ENCODE data around the gene GSX1. TPM values are rescaled to one million over a fixed set of nuclear protein-coding genes. Genes with fewer than 3 reads are reported as not detected.
"Not testable (repeated sequence)": the region's sequence is repeated elsewhere in the genome, so short reads cannot be mapped to it uniquely, and the experiment has no call there.

The GSX1 gene
- total RNA-seq, 1 donor from 2014 or later: not detected

DNA sequence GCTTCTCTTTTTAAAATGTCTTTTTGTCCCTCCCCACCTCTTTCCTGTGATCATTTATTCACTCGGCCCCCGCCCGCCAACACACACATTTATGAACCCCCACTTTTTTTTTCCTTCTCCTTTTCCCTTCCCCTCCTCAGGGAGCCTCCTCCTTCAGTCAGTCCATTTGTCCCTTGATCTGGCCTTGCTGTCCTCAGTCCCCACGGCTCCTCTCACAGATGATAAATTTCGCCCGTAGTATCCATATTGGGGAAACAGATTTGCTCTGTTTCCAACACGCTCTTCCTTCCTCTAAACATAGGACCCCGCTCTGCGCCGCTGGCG, 2.0 kb downstream of the GSX1 start:
- DNase-seq (ENCODE audit: low read depth in 2 of 2): no peak

DNA sequence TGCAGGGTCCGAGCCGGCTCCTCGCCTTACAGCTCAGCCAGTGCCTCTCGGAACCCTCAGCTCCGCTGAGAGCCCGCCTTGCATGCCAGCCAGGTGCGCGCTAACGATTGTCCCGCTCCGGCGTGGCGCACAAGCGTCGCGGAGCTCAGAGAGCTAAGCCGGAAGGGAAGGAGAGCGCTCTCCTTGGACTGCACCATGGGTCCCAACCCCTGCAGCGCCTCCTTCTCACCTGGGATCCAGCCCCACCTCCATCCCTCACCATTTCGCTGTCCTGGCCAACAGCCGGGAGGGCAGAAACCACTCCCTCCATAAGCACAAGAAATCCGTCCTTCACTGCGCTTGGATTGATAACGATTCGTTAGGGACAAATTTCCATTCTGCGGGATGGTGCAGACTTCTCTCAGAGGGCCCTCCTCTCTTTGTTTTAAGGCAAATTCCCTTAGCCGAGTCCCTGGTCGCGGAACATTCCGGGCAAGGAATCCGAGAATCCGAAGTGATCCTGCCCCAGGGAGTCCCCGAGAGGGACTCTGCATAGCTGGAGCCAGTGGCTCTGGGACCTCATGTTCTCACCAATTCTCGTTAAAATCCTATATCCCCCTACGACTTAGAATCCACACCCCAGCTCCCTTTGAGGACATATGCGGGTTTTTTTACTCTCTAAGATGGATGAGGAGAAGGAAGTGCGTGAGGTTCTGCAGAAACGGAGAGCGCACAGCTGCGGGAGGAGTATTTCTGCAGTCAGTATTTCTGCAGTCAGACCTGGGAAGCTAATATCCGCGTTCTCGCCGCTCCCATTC, 2.8 kb downstream of the GSX1 start:
- DNase-seq (ENCODE audit: low read depth in 2 of 2): no peak

DNA sequence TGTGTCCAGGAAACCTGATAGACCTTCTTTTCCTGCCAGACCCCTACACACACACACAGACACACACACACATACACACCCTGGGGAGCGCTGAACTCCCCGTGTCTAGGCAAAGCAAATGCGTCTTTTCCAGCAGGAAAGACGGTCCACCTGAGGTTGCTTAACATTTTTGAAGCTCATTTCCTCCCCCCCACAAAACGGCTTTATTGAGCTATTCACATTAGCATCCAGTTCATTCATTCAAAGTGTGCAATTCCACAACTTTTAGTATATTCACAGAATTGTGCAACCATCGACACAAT, 3.4 kb downstream of the GSX1 start:
- DNase-seq (ENCODE audit: low read depth in 2 of 2): no peak

DNA sequence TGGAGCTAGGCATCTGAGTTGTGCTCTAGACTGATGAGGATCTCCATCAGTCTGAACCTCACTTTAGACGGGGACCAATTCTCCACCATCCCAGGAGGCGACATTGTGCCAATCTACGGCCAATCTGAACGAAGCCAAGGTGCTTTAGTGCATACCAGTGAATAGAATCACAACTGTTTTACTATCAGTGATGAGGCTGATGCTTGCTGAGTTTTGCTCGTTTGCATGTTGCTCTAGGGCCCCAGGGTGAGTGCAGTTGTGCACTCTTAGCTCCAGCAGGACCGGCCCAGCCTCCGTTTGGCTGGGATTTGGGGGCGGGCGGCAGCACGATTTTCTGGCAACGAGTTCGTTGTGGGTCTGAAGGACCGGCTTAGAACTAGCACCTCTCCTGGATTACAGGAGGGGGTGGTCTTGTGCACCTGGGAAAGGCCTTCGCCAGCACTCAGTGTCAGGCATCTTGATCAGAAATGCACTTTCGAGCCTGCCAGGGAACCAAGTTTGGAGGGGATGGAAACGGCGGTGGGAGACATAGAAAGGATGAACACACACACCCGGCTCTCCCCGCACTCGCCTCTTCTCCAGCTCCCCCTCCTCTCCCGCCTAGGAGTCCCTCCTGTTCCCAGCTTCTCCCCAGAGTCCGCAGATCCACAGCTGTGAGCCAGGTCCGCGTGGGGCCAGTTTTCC, 4.4 kb downstream of the GSX1 start:
- DNase-seq (ENCODE audit: low read depth in 2 of 2): no peak

DNA sequence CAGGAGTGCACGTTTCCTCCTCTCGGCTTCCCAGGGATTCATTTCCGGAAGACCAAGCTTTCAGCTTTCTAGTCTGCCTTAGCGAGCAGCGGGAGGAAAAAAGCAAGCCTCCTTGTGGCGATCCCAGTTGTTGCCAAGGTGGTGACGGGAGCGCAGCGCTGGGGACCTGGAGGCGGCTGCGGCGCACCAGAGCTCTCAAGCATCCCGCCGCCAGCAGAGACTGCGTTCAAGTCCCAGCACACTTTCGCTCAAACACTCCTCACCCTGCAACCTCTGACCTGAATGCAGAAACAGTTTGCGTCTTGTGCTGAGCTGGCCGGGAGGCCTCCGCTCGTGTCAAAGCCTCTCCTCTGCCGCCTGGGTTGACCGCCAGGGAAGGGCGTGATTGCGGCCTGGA, 4.9 kb downstream of the GSX1 start:
- DNase-seq (ENCODE audit: low read depth in 2 of 2): peak in 1 of 2 donors; percentile 32

DNA sequence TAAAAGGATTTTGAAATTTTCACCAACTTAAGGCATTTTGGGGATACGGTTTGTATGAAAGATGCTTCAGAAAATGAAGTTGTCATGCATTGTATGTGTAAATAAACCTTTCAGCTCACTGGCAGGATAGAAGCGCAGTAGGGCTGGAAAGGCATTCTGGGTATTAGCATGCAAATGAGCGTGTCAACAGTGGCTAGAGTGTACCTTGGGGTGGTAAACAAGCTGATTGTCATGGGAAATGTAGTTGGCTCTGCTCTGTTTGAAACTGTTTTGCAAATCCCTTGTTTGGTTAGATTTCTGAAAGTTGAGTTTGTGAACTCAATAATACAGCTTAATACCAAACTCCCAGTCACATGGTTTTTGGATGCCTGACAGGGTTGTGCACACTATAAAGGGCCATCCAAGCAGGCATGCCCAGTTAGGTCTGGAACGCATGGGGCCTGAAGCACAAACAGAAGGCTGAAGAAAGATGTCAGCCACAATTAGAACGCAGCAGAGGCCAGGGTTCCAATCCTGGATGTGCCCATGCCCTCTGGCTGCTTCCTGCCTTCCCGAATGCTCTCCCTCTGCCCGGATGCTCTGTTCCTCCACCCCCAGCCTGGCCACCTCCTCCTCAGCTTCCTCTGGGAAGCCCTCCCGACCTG, 14.6 kb downstream of the GSX1 start:
- DNase-seq (ENCODE audit: low read depth in 2 of 2): no peak

DNA sequence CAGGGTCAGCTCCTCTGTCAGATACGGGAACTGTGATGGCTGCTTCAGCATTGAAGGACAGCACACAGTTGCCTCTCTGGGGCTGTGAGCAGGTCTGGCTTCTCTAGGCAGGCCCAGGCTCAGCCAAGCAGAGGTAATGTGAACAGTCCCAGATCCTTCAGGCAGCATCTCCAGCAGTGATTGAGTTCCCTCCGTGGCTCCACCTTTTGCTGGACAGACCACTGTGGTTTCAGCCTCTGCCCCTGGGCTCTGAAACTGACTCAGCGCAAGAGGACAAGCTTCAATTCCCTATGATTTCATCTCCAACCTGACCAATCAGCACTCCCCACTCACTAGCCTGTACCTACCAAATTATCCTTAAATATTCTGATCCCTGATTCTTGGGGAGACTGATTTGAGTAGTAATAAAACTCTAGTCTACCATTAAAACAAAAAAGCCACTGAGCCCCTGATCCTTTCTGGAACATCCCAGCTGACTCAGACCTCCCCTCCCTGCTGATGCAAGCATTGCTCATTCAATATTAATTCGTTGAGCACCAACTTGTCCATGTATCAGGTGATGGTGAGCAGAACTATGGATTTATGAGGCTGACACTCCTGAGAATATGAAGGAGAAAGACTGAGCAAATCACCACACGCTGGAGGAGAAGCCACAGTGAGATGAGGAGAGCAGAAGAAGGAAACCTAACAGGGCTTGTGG, 16.7 kb downstream of the GSX1 start:
- DNase-seq (ENCODE audit: low read depth in 2 of 2): no peak

DNA sequence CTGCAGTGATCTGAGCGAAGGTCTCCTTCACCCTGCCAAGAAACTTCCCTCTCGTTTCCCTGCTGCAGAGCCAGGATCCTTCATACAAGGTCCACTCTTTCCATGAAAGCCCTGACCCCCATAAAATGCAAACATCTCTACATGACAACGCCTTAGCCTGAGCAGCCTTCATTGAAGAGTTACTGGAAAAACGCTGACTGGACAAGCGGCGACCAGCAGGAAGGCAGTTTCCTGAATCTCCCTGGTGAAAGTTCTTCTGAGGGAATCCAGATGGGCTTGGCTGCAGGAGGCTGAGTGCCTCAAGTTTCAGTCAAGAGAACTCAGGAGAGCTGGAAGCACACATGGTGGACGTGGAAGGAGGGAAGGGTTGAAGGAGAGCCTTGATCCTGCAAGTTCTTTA, 17.7 kb downstream of the GSX1 start:
- no peak for DNase-seq (ENCODE audit: low read depth in 2 of 2)

DNA sequence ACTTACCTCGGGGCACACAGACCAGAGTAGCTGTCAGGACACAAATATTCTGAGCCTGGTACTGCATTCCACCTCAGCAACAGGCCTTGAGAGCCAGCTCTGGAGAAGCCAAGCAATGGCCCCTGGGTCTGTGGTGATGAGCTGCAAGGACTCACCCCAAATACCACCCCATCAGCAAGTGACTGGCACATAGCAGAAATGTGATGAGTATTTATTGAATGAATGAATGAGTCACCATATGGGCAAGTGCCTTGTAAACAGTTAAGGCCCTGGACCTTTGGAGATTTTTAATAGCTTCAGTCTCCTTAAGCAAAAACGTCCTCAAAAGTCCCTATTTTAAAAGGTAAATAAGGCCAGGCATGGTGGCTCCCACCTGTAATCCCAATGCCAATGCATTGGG, 18.2 kb downstream of the GSX1 start:
- no peak for DNase-seq (ENCODE audit: low read depth in 2 of 2)

DNA sequence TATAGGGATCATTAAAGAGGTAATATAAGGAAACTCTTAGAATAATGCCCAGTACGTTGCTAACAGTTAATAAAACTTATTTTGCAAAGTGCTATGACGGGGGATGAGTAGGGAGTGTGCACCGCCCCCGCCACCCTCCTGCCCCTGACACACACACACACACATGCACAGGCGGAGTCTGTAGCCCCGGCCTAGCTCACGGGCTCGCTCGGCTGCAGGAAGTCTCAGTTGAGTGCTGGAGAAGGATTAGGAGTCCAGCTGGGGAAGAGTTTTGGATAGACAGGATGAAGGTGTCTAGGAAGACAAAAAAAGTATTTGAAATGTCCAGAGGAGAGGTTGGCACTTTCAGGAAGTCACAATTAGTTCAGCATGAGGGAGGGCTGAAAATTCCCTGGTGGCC, 21.5 kb downstream of the GSX1 start:
- DNase-seq (ENCODE audit: low read depth in 2 of 2): no peak

DNA sequence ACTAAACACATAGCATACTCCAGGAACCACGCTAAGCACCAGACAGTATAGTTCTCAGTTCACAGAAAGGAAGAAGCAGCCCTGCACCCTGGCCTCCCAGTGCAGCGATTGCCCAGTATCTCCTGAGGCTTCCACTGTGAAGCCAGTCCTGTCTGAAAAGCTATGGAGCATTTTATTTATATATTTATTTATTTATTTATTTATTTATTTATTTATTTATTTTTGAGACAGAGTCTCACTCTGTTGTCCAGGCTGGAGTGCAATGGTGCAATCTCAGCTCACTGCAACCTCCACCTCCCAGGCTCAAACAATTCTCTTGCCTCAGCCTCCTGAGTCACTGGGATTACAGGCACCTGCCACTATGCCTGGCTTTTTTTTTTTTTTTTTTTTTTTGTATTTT, 25.5 kb downstream of the GSX1 start:
- DNase-seq (ENCODE audit: low read depth in 2 of 2): not testable (repeated sequence)

DNA sequence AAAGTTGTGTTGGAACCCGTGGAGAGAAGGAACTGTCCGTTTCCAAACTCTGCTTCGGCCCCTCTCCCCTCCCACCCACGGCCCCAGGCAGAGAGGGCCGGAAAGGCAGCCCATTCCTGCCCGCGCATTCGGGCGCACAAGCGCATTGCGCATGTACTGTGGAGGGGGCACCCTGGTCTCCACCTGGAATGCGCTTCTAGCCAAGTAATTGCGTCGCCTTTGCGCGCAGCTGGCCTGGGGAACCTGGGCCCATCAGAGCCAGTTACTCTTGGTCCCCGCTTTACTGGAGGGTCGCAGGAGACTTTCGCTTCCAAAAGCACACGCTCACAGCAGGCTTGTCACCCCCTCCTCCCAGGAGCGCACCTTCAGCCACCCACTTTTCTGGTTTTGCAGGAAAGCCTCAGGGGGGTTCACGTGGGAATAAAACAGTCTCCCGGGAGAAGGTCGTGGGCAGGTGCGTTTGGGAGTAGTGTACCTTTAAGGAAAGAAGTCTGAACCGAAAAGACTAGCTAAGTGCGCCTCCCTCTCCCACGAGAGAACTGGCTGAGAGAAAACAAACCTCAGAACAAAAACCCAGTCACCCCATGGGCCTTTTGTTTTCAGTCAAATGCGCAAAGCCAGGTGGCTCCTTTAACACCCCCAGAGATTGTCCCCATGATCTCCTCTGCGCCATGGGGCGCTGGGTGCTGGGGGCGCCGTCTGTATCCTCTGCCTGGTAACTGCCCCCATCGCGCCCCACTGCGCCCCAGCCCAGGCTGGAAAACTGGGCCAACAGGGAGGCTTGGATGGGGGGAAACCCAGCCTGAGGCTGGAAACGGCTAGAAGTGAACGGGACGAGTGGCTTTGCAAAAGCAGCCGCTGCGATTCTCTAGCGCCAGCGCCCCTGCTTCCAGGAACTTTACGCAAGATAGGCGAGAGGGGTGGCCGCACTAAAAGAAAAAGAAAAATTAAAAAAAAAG, 28.5 kb downstream of the GSX1 start:
- DNase-seq (ENCODE audit: low read depth in 2 of 2): no peak

DNA sequence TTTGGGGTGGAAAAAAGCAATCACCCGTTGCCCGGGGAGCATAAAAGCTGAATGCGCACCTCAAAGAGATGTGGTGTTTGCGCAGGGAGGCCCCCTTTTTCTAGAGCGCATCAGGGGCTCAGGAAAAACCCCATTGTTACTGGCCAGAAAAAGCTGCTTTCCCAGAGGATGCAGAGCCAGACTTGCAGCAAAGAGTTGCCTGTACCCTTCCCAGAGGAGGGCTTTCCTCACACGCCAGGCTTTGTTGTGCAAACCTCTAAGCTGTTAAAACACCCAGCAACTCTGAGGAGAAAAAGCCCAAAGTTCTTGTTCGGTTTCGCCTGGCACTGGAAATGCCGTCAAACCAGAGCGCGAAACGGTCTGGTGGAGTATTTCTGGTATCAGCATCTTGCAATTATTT, 29.3 kb downstream of the GSX1 start:
- no peak for DNase-seq (ENCODE audit: low read depth in 2 of 2)

DNA sequence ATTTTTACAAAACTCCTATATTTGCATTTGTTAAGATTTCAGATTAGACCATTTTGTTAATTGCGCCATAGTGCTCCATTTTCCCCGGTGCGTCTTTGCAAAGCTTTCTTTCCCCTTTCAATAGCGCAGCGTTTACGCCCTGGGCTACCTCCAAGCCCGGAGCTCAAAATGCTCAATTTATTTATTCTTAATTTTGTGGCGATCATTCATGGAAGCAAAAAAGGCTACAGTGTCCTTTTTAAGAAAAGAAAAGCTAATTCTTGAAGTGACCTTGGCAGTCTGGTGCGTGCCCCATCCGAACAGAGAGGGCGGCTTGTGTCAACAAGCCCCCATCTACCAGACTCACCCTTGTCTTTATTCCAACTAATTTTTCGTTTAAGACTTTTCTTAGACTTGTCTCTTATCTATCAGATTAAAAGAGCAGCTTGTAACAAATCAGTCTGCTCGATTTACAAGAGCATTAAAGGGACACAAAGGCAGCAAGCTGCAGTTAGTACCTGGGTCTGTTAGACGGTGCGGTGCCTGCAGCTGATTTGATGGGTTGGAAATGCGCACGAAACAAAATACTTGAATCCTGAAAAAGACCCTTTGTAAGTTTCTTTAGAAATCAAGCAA, 30.1 kb downstream of the GSX1 start:
- DNase-seq (ENCODE audit: low read depth in 2 of 2): no peak

DNA sequence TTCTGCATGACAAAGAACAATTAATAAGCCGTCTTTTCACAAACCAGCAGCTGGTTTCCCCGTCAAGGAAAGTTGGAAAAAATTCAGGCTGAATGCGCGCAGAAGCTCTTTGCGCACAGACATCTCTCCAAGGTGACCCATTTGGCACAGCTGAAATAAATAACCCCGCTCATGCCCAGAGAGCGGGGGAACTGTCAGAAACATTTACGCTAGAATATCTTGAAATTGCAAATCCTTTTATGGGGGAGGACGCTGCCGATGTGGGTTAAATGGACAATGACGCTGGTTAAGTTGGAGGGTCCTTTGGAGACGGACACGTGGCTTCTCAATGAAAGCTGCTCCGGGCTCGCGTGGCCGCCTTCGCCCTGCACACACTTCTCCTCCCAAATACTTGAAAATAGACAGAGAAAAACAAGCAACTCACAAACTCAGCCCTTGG, 30.6 kb downstream of the GSX1 start:
- peak in 1 of 2 donors; percentile 6 for DNase-seq (ENCODE audit: low read depth in 2 of 2)

DNA sequence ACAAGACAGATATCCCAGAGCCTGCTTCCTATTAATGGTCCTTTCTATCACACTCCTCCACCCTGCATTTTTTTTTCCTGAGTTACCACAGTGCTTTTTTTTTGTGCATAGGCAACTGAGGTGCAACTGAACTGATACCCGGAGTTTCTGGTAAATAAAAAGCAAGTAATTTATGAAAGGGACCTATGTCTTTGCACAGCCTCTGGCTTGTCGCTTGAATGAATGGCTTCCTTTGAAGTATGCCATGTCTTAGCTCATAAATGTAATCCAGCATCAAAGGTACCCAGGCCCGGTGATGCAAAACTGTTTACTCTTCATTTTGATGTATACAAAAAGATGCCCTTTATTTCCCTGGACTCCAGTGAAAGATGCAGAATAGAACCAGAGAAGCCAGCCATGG, 31.8 kb downstream of the GSX1 start:
- DNase-seq (ENCODE audit: low read depth in 2 of 2): no peak

DNA sequence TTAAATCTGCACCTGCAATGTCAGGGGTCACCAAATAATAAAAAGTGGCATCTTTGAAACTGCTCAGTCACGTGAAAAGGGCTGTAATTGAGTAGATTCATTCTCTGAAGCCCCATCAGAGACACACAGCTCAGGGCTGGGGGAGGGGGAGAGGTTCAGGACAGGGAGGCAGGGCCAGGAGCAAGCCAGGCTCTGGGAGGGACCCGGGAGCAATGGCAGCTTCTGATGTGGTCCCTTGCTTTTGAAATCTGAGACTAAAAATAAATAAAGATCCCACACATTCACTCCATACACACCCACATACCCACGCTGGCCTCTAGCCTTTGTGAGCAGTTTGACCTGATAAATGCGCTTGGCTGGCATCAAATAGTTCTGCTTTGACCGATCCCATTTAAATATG, 32.8 kb downstream of the GSX1 start:
- DNase-seq (ENCODE audit: low read depth in 2 of 2): no peak

DNA sequence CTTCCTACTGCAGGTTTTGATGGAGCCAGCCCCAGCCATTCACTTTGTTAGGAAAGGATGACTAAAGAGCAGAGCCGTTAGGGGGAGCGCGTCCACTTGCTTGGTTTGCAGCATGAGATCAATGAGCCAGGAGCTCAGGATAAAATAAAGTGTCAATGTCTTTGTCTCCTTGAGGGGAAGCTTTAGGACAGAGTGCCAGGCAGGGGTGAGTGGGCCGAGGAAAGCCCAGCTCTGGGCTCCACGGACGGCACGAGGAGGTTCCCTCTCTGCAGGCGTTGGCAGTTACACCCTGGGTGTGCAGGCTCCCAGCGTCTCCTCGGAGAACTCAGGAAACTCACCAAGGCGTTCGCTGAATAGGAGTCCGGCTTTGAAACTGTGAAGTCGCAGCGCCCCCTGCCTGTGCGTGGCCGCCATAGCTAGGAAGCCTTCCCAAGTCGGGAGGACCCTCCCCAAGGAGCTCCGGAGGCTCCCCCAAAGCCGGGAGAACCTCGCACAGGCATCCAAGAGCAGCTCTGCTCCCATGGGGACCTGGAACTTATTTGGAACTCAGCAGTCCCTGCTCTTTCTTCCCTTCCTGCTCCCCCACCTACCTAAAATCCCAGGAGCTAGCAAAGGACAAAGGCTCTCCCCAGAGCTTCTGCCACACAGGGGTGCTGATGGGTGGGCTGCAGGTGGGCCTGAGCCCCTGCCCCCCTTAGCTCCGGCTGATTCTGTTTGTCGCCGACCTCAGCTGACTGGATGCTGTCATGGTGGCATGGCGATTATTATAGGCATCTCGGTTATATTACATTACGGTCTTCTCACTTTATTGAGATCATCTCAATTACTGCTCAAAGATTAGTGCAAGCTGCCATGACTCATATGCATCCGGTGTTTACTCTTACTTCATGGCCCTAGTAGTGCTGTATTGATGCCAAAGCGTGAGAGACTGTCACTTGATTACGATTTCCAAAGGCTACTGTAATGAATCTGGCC, 34.4 kb downstream of the GSX1 start:
- peak; percentile 37 to 84 for DNase-seq (ENCODE audit: low read depth in 2 of 2)

DNA sequence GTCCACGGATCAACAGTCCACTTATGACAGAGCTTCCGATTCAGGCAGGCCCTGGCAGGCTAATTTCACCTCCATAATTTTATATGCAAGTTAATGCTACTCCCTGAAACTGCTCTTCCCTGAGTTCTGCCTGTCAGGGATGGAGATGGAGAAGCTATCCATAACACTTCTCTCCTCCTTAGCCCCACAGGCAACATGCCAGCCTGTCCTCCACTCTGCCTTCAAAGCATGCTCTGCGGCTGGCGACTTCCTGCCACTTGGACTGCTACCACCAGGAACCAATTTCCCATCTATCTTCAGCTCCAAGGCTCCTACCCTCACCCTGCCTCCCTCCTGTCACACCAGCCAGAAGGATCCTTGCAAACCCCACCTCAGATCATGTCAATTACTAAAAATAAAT, 35.4 kb downstream of the GSX1 start:
- no peak for DNase-seq (ENCODE audit: low read depth in 2 of 2)

DNA sequence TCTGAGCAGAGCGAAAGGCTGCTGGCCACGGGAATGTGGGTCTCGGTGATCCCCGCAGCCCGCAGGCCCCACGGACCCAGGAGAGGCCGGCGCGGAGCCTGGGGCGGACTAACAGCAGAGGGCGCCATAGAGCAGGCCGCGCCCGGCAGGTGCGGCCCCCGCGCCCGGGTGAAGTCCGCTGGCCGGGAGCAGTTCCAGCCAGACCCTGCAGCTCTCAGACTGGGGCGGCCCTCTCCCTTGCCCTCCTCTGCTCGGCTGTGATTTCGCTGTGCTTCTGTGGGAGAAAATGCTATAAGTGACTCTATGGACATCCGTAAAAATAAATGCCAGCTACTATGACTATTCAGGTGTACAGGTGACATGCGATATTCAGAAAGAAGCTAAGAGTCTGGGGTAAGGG, 37.7 kb downstream of the GSX1 start:
- DNase-seq (ENCODE audit: low read depth in 2 of 2): peak in 1 of 2 donors; percentile 39

All from dermis microvascular lymphatic vessel endothelial cell (primary cell).